Keratinocyte (primary cell): ENCODE measurements around the gene CUTA. TPM values are rescaled to one million over a fixed set of nuclear protein-coding genes. Genes with fewer than 3 reads are reported as not detected.
A peak's percentile ranks its signal among the peaks of the same experiment; 100 is the strongest.

Source experiments
- DNase-seq: peaks from one replicate; pipeline ENCODE4 v3.0.0-alpha.2; 2011; ENCODE audit warnings: low read depth, missing footprints, low spot score
- FAIRE-seq: peaks from 2 replicates; lab custom pipeline; 2011; peaks lifted over from hg19 to GRCh38; lab: Jason Lieb, UNC
- H2AFZ ChIP-seq: 2 replicates; pipeline ENCODE4 v1.6.0; 2012; ENCODE audit warnings: low read length, control low read depth, inconsistent platforms; ENCODE audit not compliant: control insufficient read depth
- H3K27ac ChIP-seq: 2 replicates; pipeline ENCODE4 v1.5.1; 2011; ENCODE audit warnings: low read length; ENCODE audit not compliant: control insufficient read depth, insufficient read depth
- H3K27me3 ChIP-seq: 3 replicates; pipeline ENCODE4 v1.6.0; 2011; ENCODE audit warnings: low read length; ENCODE audit not compliant: control insufficient read depth, insufficient read depth; ENCODE audit errors: extremely low read depth
- H3K36me3 ChIP-seq, 2 experiments: 2 replicates in 1 of 2; 3 replicates in 1 of 2; pipeline ENCODE4 v1.5.1; 2011; ENCODE audit warnings: low read length in 2 of 2, mild to moderate bottlenecking in 1 of 2; ENCODE audit not compliant: control insufficient read depth in 2 of 2, insufficient read depth in 2 of 2; ENCODE audit errors: extremely low read depth in 1 of 2
- H3K4me1 ChIP-seq: 3 replicates; pipeline ENCODE4 v1.5.1; 2011; ENCODE audit warnings: low read length; ENCODE audit not compliant: control insufficient read depth, insufficient read depth; ENCODE audit errors: extremely low read depth
- H3K4me2 ChIP-seq: 3 replicates; pipeline ENCODE4 v1.6.0; 2011; ENCODE audit warnings: low read depth, low read length; ENCODE audit not compliant: control insufficient read depth, insufficient read depth; ENCODE audit errors: extremely low read depth
- H3K4me3 ChIP-seq, 3 experiments: fragments of 200-600 bp in 1 of 3; sonication (generic) in 1 of 3; 2 replicates in 2 of 3; 3 replicates in 1 of 3; pipeline ENCODE4 v1.5.1; 2011 to 2016; ENCODE audit warnings: low read length in 3 of 3, mild to moderate bottlenecking in 3 of 3, control low read depth in 2 of 3, inconsistent platforms in 1 of 3, low read depth in 1 of 3, mixed read lengths in 1 of 3, mixed run types in 1 of 3, moderate library complexity in 1 of 3; ENCODE audit not compliant: control insufficient read depth in 2 of 3, insufficient read depth in 2 of 3; ENCODE audit errors: extremely low read depth in 1 of 3
- H3K79me2 ChIP-seq: 2 replicates; pipeline ENCODE4 v1.6.0; 2012; ENCODE audit warnings: low read length; ENCODE audit not compliant: control insufficient read depth, insufficient read depth
- H3K9ac ChIP-seq: 3 replicates; pipeline ENCODE4 v1.6.0; 2011; ENCODE audit warnings: low read length; ENCODE audit not compliant: control insufficient read depth, insufficient read depth; ENCODE audit errors: extremely low read depth
- H3K9me1 ChIP-seq: 3 replicates; pipeline ENCODE4 v1.6.0; 2011; ENCODE audit warnings: low read length; ENCODE audit not compliant: control insufficient read depth, insufficient read depth; ENCODE audit errors: extremely low read depth
- H3K9me3 ChIP-seq: 2 replicates; pipeline ENCODE4 v1.5.1; 2012; ENCODE audit warnings: low read depth, low read length; ENCODE audit not compliant: control insufficient read depth
- H4K20me1 ChIP-seq: 3 replicates; pipeline ENCODE4 v1.6.0; 2011; ENCODE audit warnings: low read length; ENCODE audit not compliant: control insufficient read depth, insufficient read depth; ENCODE audit errors: extremely low read depth
- EZH2 ChIP-seq: IDR thresholded peaks from one replicate; pipeline ENCODE4 v1.6.1; 2012; ENCODE audit warnings: inconsistent platforms, mild to moderate bottlenecking, low read length, moderate library complexity
- dilution Hi-C: fragments of 300-500 bp; cut with MboI; formaldehyde crosslinking; loops from one replicate; pipeline ENCODE4 v1.7.0; 2020; ENCODE audit warnings: low sequenced_read_pairs; ENCODE audit not compliant: extremely low pct_ligation_motif_present
- polyA plus RNA-seq, 5 experiments: library from polyadenylated mRNA; depleted of rRNA in 3 of 5; stranded (reverse) in 3 of 5; stranded (forward) in 1 of 5; unstranded in 1 of 5; fragments of >200 nt; gene quantifications; 1 replicate in 1 of 5; 2 replicates in 3 of 5; 3 replicates in 1 of 5; pipeline versions ENCODE4 v1.2.1 to v1.2.3, GENCODE V29; 2011 to 2012; ENCODE audit warnings: missing spikeins in 2 of 5, low read depth in 1 of 5, low replicate concordance in 1 of 5
- TF ChIP-seq, protein P1 (sequence below), 3 experiments: IDR thresholded peaks in 1 of 3; conservative IDR thresholded peaks in 1 of 3; optimal IDR thresholded peaks in 1 of 3; 2 replicates in 2 of 3; 3 replicates in 1 of 3; pipeline versions ENCODE3 to v1.5.1; 2011; ENCODE audit warnings: low read length in 3 of 3, mild to moderate bottlenecking in 3 of 3, moderate library complexity in 2 of 3, control low read depth in 1 of 3, inconsistent platforms in 1 of 3; ENCODE audit not compliant: insufficient read depth in 2 of 3; ENCODE audit errors: extremely low read depth in 1 of 3

Gene CUTA
- polyA plus RNA-seq, 1 donor (not counting 4 experiments of a cell fraction or from before 2014, with no cell fraction given), result 178 TPM

DNA sequence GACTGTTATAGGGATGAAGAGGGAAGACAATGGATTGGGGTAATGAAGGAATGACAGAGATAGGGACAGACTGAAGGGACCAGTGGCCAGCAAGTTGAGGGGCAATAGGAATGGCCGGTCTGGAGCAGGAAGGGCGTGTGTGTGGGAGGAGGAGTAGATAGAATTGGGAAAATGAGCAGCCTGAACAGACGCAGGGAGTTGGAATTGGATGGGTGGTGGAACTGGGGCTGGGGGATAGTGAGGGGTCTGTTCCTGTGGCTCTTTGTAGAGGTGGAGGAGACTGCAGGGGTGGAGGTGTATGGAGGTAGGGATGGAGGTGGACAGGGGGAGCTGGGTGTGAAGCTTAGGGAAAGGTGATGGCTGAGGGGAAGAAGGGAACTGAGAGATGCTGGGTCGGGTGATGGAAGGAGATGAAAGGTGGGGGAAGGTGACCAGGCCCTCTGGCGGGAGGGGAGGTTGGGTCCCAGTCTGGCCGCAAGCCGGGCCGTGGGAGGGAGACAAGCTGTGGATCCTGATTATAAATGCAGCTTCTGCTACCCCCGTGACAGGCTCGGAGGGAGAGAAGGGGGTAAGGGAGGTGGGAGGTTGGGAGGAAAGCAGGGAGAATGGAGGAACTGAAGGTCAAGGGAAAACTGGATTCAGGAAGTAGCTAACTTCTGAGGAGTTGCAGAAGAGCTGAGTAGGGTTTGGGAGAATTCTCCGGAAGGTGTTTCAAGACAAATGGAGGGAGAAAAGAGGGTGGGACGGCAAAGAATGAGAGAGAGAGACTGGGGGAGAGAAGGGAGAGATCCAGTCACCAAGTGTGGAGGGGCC, 7.2 kb upstream of the CUTA start:
- H3K9me1 ChIP-seq, result no peaks in the 10 kb centered on the region
- no peaks in the 10 kb centered on the region for H4K20me1 ChIP-seq
- FAIRE-seq (no peak), DNase-seq (no peak)
- H3K36me3 ChIP-seq, result no peaks in the 10 kb centered on the region
- TF ChIP-seq, protein P1, sequence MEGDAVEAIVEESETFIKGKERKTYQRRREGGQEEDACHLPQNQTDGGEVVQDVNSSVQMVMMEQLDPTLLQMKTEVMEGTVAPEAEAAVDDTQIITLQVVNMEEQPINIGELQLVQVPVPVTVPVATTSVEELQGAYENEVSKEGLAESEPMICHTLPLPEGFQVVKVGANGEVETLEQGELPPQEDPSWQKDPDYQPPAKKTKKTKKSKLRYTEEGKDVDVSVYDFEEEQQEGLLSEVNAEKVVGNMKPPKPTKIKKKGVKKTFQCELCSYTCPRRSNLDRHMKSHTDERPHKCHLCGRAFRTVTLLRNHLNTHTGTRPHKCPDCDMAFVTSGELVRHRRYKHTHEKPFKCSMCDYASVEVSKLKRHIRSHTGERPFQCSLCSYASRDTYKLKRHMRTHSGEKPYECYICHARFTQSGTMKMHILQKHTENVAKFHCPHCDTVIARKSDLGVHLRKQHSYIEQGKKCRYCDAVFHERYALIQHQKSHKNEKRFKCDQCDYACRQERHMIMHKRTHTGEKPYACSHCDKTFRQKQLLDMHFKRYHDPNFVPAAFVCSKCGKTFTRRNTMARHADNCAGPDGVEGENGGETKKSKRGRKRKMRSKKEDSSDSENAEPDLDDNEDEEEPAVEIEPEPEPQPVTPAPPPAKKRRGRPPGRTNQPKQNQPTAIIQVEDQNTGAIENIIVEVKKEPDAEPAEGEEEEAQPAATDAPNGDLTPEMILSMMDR (optimal IDR thresholded peaks at IDR 0.05 in 1 of 3, IDR thresholded peaks at IDR 0.05 in 1 of 3, conservative IDR thresholded peaks at IDR 0.05 in 1 of 3; ENCODE audit: extremely low read depth in 1 of 3, insufficient read depth in 2 of 3, low read length in 3 of 3), result peak in 1 of 3 experiments; percentile 0
- TF ChIP-seq EZH2, result no peak
- H3K9ac ChIP-seq, result peak overlapping the region; percentile 72
- H2AFZ ChIP-seq, result peak overlapping the region; percentile 86
- peaks cover 34% of the 10 kb centered on the region for H3K4me1 ChIP-seq
- H3K4me3 ChIP-seq, result peak overlapping the region; percentile 54 to 84 (median 67)
- H3K4me2 ChIP-seq, result peak overlapping the region; percentile 96
- H3K9me3 ChIP-seq, result no peaks in the 10 kb centered on the region
- peak overlapping the region; percentile 62 for H3K27ac ChIP-seq
- peaks cover 4% of the 10 kb centered on the region for H3K79me2 ChIP-seq
- dilution Hi-C loops, result no loop called here
- H3K27me3 ChIP-seq, result no peaks in the 10 kb centered on the region

DNA sequence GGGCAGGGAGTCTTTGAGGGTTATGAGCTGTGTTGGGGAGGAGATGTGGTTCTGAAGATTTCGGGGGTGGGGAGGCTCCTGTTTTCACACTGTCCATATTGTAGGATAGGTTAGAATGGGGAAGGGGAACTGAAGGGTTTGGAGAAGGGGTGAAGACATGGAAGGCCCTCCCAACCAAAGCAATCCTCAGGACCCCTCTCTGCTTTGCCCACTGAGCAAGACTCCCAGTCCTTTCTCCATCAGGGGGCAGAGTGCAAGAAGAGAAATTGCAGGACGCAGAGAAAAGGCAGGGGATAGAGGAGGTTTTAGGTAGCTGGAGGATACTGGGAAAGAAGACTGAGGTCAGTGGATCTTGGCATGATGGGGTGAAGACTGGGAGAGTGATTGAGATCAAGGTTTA, 5.9 kb upstream of the CUTA start:
- H3K27ac ChIP-seq, result no peak overlapping the region
- peaks cover 24% of the 10 kb centered on the region for H3K4me1 ChIP-seq
- dilution Hi-C loops, result no loop called here

More for the DNA sequence above, 5.9 kb upstream of the CUTA start:
- FAIRE-seq (no peak), DNase-seq (no peak)
- no peak for TF ChIP-seq EZH2
- TF ChIP-seq, protein P1 (optimal IDR thresholded peaks at IDR 0.05 in 1 of 3, IDR thresholded peaks at IDR 0.05 in 1 of 3, conservative IDR thresholded peaks at IDR 0.05 in 1 of 3; ENCODE audit: extremely low read depth in 1 of 3, insufficient read depth in 2 of 3, low read length in 3 of 3), result no peak
- H3K36me3 ChIP-seq, result no peaks in the 10 kb centered on the region
- no peak overlapping the region for H3K9ac ChIP-seq
- peaks cover 4% of the 10 kb centered on the region for H3K79me2 ChIP-seq
- H3K9me1 ChIP-seq, result no peaks in the 10 kb centered on the region
- no peaks in the 10 kb centered on the region for H3K9me3 ChIP-seq
- H2AFZ ChIP-seq, result no peak overlapping the region
- H3K27me3 ChIP-seq, result no peaks in the 10 kb centered on the region
- no peak overlapping the region for H3K4me3 ChIP-seq
- H4K20me1 ChIP-seq, result no peaks in the 10 kb centered on the region
- no peak overlapping the region for H3K4me2 ChIP-seq
